GM19328 (cell line): ENCODE data around the gene PHF10.
"Not testable (repeated sequence)": the region's sequence is repeated elsewhere in the genome, so short reads cannot be mapped to it uniquely, and the experiment has no call there.

Source experiments
- ATAC-seq: cut with Tn5 transposase; IDR thresholded peaks from one replicate; pipeline ENCODE4 v1.9.1; 2021; ENCODE audit warnings: mild to moderate bottlenecking, moderate library complexity; ENCODE audit not compliant: unreplicated experiment

The PHF10 gene

GRCh38 chr6:169723200-169723909 lies 945 bp downstream of the PHF10 start:
- peak; percentile 36 for ATAC-seq

- ATAC-seq: no peak
These were observed 1.7 kb downstream of the PHF10 start for GRCh38 chr6:169722362-169723199.

- ATAC-seq: no peak
These were observed 4.0 kb downstream of the PHF10 start for GRCh38 chr6:169720207-169720855.

- ATAC-seq: no peak
These were observed 5.2 kb downstream of the PHF10 start for GRCh38 chr6:169719117-169719516.

GRCh38 chr6:169714595-169714994 lies 9.7 kb downstream of the PHF10 start:
- no peak for ATAC-seq

- ATAC-seq: no peak
These were observed 10.1 kb downstream of the PHF10 start for GRCh38 chr6:169714178-169714577.

- no peak for ATAC-seq
These were observed 14.3 kb downstream of the PHF10 start for GRCh38 chr6:169710009-169710408.

GRCh38 chr6:169709293-169709692 lies 15.0 kb downstream of the PHF10 start:
- ATAC-seq: no peak

GRCh38 chr6:169707772-169708171 lies 16.5 kb downstream of the PHF10 start:
- ATAC-seq: no peak

GRCh38 chr6:169702840-169703246 lies 21.5 kb downstream of the PHF10 start:
- peak; percentile 6 for ATAC-seq

- ATAC-seq: peak; percentile 93
These were observed 22.1 kb downstream of the PHF10 start, which contains the start of the genes C6orf120 and WDR27 for GRCh38 chr6:169701954-169702839. Gene C6orf120, plus strand, starts transcription at chr6:169702126. Its CDS starts 334 bp downstream, at chr6:169702460. Gene WDR27, minus strand, starts transcription at chr6:169702029. Its CDS starts 13,024 bp downstream, at chr6:169689005.

GRCh38 chr6:169701311-169701953 lies 22.9 kb downstream of the PHF10 start:
- ATAC-seq: peak; percentile 12

GRCh38 chr6:169700296-169700695 lies 24.0 kb downstream of the PHF10 start:
- no peak for ATAC-seq

GRCh38 chr6:169697115-169697514 lies 27.2 kb downstream of the PHF10 start:
- ATAC-seq: not testable (repeated sequence)

- ATAC-seq: no peak
These were observed 29.2 kb downstream of the PHF10 start for GRCh38 chr6:169695131-169695530.

- ATAC-seq: no peak
These were observed 31.8 kb downstream of the PHF10 start for GRCh38 chr6:169692516-169692915.

GRCh38 chr6:169691260-169691659 lies 33.0 kb downstream of the PHF10 start:
- ATAC-seq: no peak

GRCh38 chr6:169689287-169689686 lies 35.0 kb downstream of the PHF10 start:
- no peak for ATAC-seq

- no peak for ATAC-seq
These were observed 38.4 kb downstream of the PHF10 start for GRCh38 chr6:169685860-169686259.

- ATAC-seq: no peak
These were observed 40.2 kb downstream of the PHF10 start for GRCh38 chr6:169684056-169684455.
